HG02840 (cell line): ENCODE results near the gene FAM169A.
"Not testable (repeated sequence)": the region's sequence is repeated elsewhere in the genome, so short reads cannot be mapped to it uniquely, and the experiment has no call there.

ENCODE experiments used
- ATAC-seq: cut with Tn5 transposase; IDR thresholded peaks from one replicate; pipeline ENCODE4 v1.9.1; 2021; ENCODE audit warnings: mild to moderate bottlenecking, moderate library complexity, moderate number of reproducible peaks; ENCODE audit not compliant: unreplicated experiment, low FRiP score

Gene FAM169A, protein sequence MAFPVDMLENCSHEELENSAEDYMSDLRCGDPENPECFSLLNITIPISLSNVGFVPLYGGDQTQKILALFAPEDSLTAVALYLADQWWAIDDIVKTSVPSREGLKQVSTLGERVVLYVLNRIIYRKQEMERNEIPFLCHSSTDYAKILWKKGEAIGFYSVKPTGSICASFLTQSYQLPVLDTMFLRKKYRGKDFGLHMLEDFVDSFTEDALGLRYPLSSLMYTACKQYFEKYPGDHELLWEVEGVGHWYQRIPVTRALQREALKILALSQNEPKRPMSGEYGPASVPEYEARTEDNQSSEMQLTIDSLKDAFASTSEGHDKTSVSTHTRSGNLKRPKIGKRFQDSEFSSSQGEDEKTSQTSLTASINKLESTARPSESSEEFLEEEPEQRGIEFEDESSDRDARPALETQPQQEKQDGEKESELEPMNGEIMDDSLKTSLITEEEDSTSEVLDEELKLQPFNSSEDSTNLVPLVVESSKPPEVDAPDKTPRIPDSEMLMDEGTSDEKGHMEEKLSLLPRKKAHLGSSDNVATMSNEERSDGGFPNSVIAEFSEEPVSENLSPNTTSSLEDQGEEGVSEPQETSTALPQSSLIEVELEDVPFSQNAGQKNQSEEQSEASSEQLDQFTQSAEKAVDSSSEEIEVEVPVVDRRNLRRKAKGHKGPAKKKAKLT

GRCh38 chr5:74865804-74866595 is at the start of gene FAM169A:
Gene FAM169A (minus strand): TSS chr5:74866387. CDS start chr5:74841676, 24,711 bp downstream.
- no peak for ATAC-seq

- no peak for ATAC-seq
These were observed 49.3 kb upstream of the FAM169A start for GRCh38 chr5:74915488-74915887.

DNA sequence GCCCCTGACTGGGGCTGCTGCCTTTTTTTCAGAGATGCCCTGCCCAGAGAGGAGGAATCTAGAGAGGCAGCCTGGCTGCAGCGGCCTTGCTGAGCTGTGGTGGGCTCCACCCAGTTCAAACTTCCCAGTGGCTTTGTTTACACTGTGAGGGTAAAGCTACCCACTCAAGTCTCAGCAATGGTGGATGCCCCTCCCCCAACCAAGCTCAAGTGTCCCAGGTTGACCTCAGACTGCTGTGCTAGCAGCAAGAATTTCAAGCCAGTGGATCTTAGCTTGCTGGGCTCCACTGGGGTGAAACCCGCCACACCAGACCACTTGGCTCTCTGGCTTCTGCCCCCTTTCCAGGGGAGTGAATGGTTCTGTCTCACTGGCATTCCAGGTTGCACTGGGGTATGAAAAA is 45.2 kb upstream of the FAM169A start:
- not testable (repeated sequence) for ATAC-seq

GRCh38 chr5:74909888-74910287 is 43.7 kb upstream of the FAM169A start:
- ATAC-seq = not testable (repeated sequence)

GRCh38 chr5:74908237-74908636 is 42.0 kb upstream of the FAM169A start:
- ATAC-seq = not testable (repeated sequence)

DNA sequence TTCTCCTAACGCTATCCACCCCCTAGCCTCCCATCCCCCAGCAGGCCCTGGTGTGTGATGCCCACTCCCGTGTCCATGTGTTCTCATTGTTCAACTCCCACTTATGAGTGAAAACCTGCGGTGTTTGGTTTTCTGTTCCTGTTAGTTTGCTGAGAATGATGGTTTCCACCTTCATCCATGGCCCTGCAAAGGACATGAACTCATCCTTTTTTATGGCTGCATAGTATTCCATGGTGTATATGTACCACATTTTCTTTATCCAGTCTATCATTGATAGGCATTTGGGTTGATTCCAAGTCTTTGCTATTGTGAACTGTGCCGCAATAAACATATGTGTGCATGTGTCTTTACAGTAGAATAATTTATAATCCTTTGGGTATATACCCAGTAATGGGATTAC is 38.5 kb upstream of the FAM169A start:
- not testable (repeated sequence) for ATAC-seq

- no peak for ATAC-seq
These were observed 37.1 kb upstream of the FAM169A start for GRCh38 chr5:74903165-74903787.

DNA sequence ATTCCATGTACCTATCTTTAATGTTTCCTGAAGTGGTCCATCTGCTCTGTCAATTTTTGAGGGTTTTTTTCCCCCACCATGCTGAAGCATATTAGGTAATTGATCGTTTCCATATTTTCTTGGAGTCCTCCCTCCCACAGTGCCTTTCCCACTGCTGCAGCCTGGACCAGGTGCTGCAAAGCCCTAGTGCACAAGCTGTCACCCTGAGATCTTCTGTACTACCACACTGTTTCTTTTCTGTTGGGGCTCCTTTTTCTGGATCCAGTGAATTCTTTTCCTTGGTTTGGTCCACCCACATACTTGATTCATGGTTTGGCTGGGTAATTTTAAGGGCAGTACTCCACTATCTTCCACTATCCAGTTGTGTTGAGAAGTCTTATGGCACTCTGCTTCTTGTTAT is 30.9 kb upstream of the FAM169A start:
- ATAC-seq = no peak

DNA sequence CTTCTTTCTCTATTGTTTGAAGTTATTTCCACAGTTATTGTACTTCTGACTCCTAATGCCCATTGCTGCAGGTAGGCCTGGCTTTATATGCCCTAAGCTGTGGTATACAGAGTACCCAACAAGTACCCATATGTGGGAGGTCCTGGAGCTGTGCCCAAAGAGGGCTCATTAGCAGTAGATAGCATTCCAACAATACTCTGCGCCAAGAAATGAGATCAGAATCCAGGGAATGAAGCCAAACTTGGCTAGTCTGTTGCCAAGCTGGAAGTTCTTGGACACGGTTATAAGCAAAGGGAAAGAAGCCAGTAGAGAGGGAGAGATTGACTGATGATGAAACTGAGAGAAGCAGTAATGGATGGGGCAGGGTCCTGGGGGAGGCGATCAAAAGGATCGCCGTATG is 29.7 kb upstream of the FAM169A start:
- ATAC-seq = no peak

- ATAC-seq = no peak
These were observed 28.2 kb upstream of the FAM169A start for GRCh38 chr5:74894351-74894750.

DNA sequence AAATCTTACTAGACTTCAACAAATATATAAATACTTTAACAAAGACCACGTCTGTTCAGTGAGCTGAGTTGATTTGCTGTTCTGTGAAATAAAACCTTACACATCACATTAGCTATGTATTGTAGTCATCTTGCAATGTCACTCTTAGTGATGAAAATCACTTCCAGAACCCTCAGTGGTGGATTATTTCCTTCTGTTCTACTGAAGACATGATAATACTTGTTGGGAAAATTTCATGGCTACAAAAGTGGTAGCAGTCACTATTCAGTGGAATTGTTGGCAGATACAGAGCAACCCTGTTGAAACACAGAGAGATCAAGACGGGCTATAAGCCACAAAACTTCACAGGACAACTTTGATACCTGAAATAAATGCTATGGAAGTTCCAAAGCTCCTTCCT is 26.7 kb upstream of the FAM169A start:
- no peak for ATAC-seq

DNA sequence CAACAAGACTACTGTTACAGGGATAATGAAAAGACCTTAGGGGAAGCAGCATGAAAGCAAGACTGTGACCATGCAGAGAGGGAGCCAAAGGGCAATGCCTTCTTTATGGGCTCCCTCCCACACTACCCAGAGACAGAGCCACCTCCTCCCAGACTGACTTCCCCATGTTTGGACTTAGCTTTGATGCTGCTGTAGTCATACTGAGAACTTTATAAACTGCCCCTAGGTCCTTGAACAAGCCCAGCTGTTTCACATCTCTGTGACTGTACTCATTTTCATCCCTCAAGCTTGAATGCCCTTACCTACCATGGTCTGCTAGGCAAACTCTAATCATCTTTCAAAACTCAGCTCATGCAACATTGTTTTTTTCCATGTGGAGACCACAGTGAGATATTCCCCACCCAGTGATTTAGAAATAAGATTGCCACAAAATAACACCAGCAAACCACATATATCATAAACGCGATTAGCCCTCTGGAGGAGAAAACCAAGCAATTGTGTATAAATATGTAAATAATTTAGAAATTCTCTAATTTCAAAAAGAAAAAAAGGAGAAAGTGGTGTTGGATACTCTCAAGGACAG is 23.4 kb upstream of the FAM169A start:
- ATAC-seq = peak; percentile 86

DNA sequence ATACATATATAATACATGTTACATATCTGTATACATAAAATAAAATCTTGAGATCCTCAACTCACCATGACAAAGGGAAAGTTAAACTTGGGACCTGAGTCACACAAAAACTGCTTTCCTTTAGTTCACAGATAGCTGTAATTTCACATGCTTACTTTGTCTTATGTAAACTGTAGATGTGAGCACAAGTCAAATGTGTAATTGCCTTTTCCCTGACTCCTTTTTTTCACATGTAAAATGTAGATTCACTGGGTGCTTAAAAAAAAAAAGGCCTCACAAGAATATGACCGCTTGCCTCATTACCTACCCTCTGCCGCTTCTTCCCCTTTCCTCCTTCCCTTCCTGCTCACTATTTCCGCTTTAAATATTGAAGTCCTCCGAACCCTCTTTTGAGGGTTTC is 21.9 kb upstream of the FAM169A start:
- ATAC-seq = no peak

DNA sequence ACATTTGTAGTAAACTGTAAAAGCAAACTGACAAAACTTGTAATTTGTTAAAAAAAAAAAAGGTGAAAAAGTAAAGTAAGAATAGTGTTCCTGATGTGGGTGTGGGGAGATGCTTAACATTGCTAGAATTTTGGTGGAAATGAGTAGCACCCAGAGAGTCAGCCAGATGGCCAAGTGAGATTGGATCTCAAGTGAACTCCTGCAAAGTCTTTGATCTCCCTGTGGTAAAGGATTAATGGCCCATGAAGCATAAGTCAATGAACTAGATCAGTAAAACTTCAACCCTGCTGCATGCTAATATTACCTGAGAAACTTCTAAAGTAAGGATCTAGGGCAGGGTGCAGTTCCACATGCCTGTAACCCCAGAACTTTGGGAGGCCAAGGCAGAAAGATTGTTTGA is 19.0 kb upstream of the FAM169A start:
- ATAC-seq = no peak

GRCh38 chr5:74882379-74883134 is 16.4 kb upstream of the FAM169A start:
- ATAC-seq = not testable (repeated sequence)

DNA sequence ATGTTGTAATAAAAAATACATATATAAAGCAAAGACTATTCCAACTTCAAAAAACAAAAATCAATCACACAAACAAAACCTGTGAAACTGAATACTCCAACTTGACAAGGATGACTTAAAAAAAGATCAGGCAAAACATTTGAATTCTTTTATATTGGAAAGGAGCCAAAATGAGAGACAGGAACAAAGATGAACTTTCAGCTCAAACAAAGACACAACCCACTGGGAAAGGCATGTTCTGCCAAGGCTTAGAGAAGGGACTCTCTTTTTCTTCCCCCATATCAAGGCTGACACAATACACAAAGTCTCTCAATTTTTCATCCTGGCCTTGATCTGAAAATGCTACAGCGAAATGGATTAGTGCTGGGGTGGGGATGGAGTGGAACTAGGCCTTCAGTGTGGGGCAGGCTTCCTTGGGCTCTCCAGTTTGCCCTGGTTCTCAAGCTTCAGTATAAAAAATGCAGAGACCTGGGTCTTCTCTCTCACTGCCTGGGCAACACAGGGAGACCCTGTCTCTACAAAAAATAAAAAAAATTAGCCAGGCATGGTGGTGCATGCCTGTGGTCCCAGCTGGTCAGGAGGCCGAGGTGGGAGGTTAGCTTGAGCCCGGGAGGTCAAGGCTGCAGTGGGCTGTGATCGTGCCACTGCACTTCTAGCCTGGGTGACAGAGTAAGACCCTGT is 11.6 kb upstream of the FAM169A start:
- ATAC-seq = no peak

DNA sequence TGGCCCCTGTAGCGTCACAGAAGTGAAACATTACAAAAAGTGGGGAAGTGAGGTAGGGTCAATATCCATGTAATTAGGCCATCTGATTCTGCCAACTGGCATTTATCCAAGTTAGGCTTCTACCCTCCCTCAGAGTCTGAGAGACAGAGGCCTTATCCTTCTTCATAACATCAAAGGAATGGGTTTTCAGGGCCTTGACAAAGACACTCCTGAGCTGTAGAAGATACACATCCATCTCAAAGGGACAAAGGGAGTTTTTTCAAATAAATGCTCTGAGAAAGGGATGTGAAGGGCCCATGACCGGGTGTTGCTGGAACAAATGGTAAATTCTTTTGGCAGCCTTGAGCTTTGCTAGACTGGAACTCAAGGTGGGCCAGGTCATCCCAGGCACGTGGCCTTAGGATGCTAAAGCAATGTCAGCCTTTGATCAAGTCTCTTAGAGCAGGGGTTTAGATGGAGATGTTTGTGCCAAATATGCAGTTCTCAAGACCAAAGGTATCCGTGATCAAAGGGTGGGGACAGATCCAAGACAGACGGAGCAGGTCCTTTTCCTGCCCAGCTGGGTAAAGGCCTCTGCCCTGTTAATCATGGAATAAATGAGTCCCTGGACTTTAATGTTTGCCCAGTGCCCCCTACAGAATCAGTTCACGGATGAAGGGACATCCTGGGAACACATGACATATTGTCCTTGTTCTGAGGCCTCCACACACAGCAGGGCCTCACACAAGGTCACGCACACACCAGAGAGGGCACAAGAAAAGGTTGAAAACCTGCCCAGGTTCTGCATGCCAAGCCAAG is 10.0 kb upstream of the FAM169A start:
- no peak for ATAC-seq

- no peak for ATAC-seq
These were observed 7.5 kb upstream of the FAM169A start for GRCh38 chr5:74873525-74874249.
